HepG2 (cell line): ENCODE measurements around the gene OR1F1. TPM values are rescaled to one million over a fixed set of nuclear protein-coding genes. Genes with fewer than 3 reads are reported as not detected.

Experiments used
- AGO1 ChIP-seq: fragments of 200-400 bp; formaldehyde crosslinking; IDR thresholded peaks from 2 replicates; pipeline ENCODE4 v1.6.1; 2017; ENCODE audit warnings: mild to moderate bottlenecking, low read depth, low read length, moderate library complexity; ENCODE audit not compliant: poor library complexity, severe bottlenecking
- ATAD3A ChIP-seq: sonication (generic); formaldehyde crosslinking; IDR thresholded peaks from 2 replicates; pipeline ENCODE4 v1.4.0; 2020; ENCODE audit warnings: missing genetic modification reagents
- DPF2 ChIP-seq: sonication (generic); formaldehyde crosslinking; IDR thresholded peaks from 2 replicates; pipeline ENCODE4 v1.4.0; 2020; ENCODE audit warnings: mild to moderate bottlenecking, low read depth, missing genetic modification reagents, borderline replicate concordance
- ERF ChIP-seq: IDR thresholded peaks from 2 replicates; pipeline ENCODE4 v1.6.1; 2018; ENCODE audit warnings: missing biosample characterization, missing genetic modification reagents
- ETV5 ChIP-seq: IDR thresholded peaks from 2 replicates; pipeline ENCODE4 v1.6.1; 2018; ENCODE audit warnings: missing biosample characterization, missing genetic modification reagents, inconsistent platforms, borderline replicate concordance
- FIP1L1 ChIP-seq: fragments of 200-400 bp; formaldehyde crosslinking; IDR thresholded peaks from 2 replicates; pipeline ENCODE4 v1.6.1; 2018; ENCODE audit warnings: low read depth, mild to moderate bottlenecking, low read length, moderate library complexity, borderline replicate concordance; ENCODE audit not compliant: insufficient read depth
- GPN1 ChIP-seq: sonication (generic); formaldehyde crosslinking; IDR thresholded peaks from 2 replicates; pipeline ENCODE4 v1.5.1; 2020; ENCODE audit warnings: missing genetic modification reagents, borderline replicate concordance
- HMGA1 ChIP-seq: sonication (generic); formaldehyde crosslinking; conservative IDR thresholded peaks from 2 replicates; pipeline ENCODE4 v1.4.0; 2020; ENCODE audit warnings: missing genetic modification reagents
- JUND ChIP-seq: sonication (generic); formaldehyde crosslinking; IDR thresholded peaks from 2 replicates; pipeline ENCODE4 v1.8.0; 2022; ENCODE audit warnings: mild to moderate bottlenecking, missing genetic modification reagents
- PHF20 ChIP-seq: sonication (generic); formaldehyde crosslinking; IDR thresholded peaks from 2 replicates; pipeline ENCODE4 v1.5.0; 2020; ENCODE audit warnings: mild to moderate bottlenecking, missing genetic modification reagents
- RORA ChIP-seq: sonication (generic); formaldehyde crosslinking; IDR thresholded peaks from 2 replicates; pipeline ENCODE4 v1.5.0; 2020; ENCODE audit warnings: mild to moderate bottlenecking, missing genetic modification reagents, moderate library complexity
- SKI ChIP-seq: fragments of 450-650 bp; IDR thresholded peaks from one replicate; pipeline ENCODE4 v1.6.1; 2018; ENCODE audit warnings: mild to moderate bottlenecking; ENCODE audit not compliant: partially characterized antibody
- SMAD9 ChIP-seq: sonication (generic); formaldehyde crosslinking; IDR thresholded peaks from 2 replicates; pipeline ENCODE4 v1.5.1; 2020; ENCODE audit warnings: mild to moderate bottlenecking, missing genetic modification reagents
- SRSF1 ChIP-seq: fragments of 200-400 bp; formaldehyde crosslinking; optimal IDR thresholded peaks from 2 replicates; pipeline ENCODE3; 2017; ENCODE audit warnings: mild to moderate bottlenecking, low read depth, low read length, moderate library complexity
- SSRP1 ChIP-seq: IDR thresholded peaks from 2 replicates; pipeline ENCODE4 v1.6.1; 2016; ENCODE audit warnings: control low read depth
- TCF12 ChIP-seq, 2 experiments: fragments of 450-650 bp in 1 of 2; sonication (generic) in 1 of 2; formaldehyde crosslinking in 1 of 2; IDR thresholded peaks; 2 replicates each; pipeline versions ENCODE4 v1.6.1 to v1.8.0; 2017 to 2022; ENCODE audit warnings: antibody characterized with exemption in 1 of 2, mild to moderate bottlenecking in 1 of 2, missing genetic modification reagents in 1 of 2, moderate library complexity in 1 of 2
- ZBTB21 ChIP-seq: sonication (generic); formaldehyde crosslinking; IDR thresholded peaks from 2 replicates; pipeline ENCODE4 v1.4.0; 2020; ENCODE audit warnings: missing genetic modification reagents
- ZNF670 ChIP-seq: sonication (generic); formaldehyde crosslinking; IDR thresholded peaks from 2 replicates; pipeline ENCODE4 v1.8.0; 2022; ENCODE audit warnings: mild to moderate bottlenecking, missing genetic modification reagents, borderline replicate concordance
- ZNF761 ChIP-seq: sonication (generic); formaldehyde crosslinking; conservative IDR thresholded peaks from 2 replicates; pipeline ENCODE4 v1.4.0; 2020; ENCODE audit warnings: mild to moderate bottlenecking, missing genetic modification reagents
- polyA plus RNA-seq, 8 experiments: library from polyadenylated mRNA; depleted of rRNA in 3 of 8; stranded (reverse) in 7 of 8; unstranded in 1 of 8; fragments of >200 nt; fragmentation: Illumina TruSeq in 4 of 8; extraction: Trizol in 4 of 8; gene quantifications; 2 replicates each; pipeline versions ENCODE4 v1.2.1 to v1.2.3, GENCODE V29; 2011 to 2016; ENCODE audit warnings: low read depth in 4 of 8, missing spikeins in 1 of 8, mixed read lengths in 1 of 8; ENCODE audit not compliant: insufficient read depth in 1 of 8
- total RNA-seq, 5 experiments: library from RNA; depleted of rRNA; stranded (reverse); fragments of >200 nt; fragmentation: Illumina TruSeq; extraction: Trizol; gene quantifications; 2 replicates each; pipeline ENCODE4 v1.2.3, GENCODE V29; 2016; ENCODE audit warnings: low read depth in 1 of 5
- TF ChIP-seq, protein P1 (sequence below): IDR thresholded peaks from 2 replicates; pipeline ENCODE4 v1.6.1; 2012; ENCODE audit warnings: low read depth, low read length, improper control_type of control experiment
- TF ChIP-seq, protein P2 (sequence below): IDR thresholded peaks from 2 replicates; pipeline ENCODE4 v1.6.1; 2016
- TF ChIP-seq, protein P3 (sequence below): sonication (generic); formaldehyde crosslinking; IDR thresholded peaks from 2 replicates; pipeline ENCODE4 v1.4.0; 2020; ENCODE audit warnings: low read depth, mild to moderate bottlenecking, missing genetic modification reagents
- TF ChIP-seq, protein P4 (sequence below): sonication (generic); formaldehyde crosslinking; IDR thresholded peaks from 2 replicates; pipeline ENCODE4 v1.5.0; 2020; ENCODE audit warnings: missing genetic modification reagents, mild to moderate bottlenecking, borderline replicate concordance
- TF ChIP-seq, protein P5 (sequence below): sonication (generic); formaldehyde crosslinking; IDR thresholded peaks from 2 replicates; pipeline ENCODE4 v1.4.0; 2020; ENCODE audit warnings: missing genetic modification reagents

OR1F1 gene
- total and polyA plus RNA-seq, 2 of the 13 experiments (the other 11 are each of a cell fraction or from before 2014, with no cell fraction given): 0.90 TPM; not detected in 1

DNA sequence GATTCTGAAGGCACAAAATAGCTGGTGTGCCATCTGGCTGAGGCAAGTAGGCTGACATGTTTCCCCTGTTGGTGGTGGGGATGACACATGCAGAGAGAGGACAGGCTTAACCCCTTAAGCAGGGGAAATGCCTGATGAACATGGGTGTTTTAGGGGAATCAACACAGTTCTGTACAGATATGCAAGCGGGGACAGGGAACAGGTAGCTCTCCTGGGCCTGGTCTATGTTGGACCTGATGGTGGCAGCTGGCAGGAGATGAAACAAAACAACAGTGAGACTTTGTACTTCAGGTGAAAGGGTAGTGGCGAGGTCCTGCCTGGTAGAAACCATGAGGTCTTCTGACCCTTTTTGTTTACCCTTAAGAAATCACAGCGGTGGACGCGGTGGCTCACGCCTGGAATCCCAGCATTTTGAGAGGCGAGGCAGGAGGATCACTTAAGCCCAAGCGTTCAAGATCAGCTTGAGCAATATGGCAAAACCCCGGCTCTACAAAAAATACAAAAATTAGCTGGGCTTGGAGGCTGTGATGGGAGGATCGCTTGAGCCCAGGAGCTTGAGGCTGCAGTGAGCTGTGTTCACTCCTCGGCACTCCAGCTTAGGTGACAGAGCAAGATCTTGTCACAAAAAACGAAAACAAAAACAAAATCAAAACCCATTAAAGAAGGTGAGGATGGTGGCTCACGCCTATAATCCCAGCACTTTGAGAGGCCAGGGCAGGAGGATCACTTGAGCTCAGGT is 10.5 kb downstream of the OR1F1 start (continued):
- TF ChIP-seq SKI (peak; percentile 29), HMGA1 (CRISPR knock-in tag) (no peak), JUND (CRISPR knock-in tag) (no peak), ZBTB21 (CRISPR knock-in tag) (no peak), ZNF761 (CRISPR knock-in tag) (no peak), ERF (CRISPR knock-in tag) (peak; percentile 72), ATAD3A (no peak), AGO1 (no peak), SSRP1 (CRISPR knock-in tag) (0 out of 2 replicates have a peak, but pooled peaks have one; percentile 29), TCF12 (IDR thresholded peaks at IDR 0.05) (no peak), TCF12 (CRISPR knock-in tag; IDR thresholded peaks at IDR 0.05) (no peak), SRSF1 (no peak), SMAD9 (CRISPR knock-in tag) (no peak), ZNF670 (CRISPR knock-in tag) (no peak), GPN1 (CRISPR knock-in tag) (no peak), FIP1L1 (no peak), RORA (no peak), PHF20 (CRISPR knock-in tag) (no peak), ETV5 (CRISPR knock-in tag) (peak; percentile 21; the same call in 1 of the 2 replicates), DPF2 (CRISPR knock-in tag) (0 out of 2 replicates have a peak, but pooled peaks have one; percentile 71)
- TF ChIP-seq, protein P1, sequence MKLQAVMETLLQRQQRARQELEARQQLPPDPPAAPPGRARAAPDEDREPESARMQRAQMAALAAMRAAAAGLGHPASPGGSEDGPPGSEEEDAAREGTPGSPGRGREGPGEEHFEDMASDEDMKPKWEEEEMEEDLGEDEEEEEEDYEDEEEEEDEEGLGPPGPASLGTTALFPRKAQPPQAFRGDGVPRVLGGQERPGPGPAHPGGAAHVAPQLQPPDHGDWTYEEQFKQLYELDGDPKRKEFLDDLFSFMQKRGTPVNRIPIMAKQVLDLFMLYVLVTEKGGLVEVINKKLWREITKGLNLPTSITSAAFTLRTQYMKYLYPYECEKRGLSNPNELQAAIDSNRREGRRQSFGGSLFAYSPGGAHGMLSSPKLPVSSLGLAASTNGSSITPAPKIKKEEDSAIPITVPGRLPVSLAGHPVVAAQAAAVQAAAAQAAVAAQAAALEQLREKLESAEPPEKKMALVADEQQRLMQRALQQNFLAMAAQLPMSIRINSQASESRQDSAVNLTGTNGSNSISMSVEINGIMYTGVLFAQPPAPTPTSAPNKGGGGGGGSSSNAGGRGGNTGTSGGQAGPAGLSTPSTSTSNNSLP: no peak
- TF ChIP-seq, protein P2, sequence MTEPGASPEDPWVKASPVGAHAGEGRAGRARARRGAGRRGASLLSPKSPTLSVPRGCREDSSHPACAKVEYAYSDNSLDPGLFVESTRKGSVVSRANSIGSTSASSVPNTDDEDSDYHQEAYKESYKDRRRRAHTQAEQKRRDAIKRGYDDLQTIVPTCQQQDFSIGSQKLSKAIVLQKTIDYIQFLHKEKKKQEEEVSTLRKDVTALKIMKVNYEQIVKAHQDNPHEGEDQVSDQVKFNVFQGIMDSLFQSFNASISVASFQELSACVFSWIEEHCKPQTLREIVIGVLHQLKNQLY: 0 out of 2 replicates have a peak, but pooled peaks have one; percentile 21
- TF ChIP-seq, protein P3, sequence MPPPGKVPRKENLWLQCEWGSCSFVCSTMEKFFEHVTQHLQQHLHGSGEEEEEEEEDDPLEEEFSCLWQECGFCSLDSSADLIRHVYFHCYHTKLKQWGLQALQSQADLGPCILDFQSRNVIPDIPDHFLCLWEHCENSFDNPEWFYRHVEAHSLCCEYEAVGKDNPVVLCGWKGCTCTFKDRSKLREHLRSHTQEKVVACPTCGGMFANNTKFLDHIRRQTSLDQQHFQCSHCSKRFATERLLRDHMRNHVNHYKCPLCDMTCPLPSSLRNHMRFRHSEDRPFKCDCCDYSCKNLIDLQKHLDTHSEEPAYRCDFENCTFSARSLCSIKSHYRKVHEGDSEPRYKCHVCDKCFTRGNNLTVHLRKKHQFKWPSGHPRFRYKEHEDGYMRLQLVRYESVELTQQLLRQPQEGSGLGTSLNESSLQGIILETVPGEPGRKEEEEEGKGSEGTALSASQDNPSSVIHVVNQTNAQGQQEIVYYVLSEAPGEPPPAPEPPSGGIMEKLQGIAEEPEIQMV (CRISPR knock-in tag): no peak
- TF ChIP-seq, protein P4, sequence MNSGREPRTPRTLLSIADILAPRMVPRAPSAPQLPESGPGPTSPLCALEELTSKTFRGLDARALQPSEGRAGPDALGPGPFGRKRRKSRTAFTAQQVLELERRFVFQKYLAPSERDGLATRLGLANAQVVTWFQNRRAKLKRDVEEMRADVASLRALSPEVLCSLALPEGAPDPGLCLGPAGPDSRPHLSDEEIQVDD (CRISPR knock-in tag): no peak
- TF ChIP-seq, protein P5, sequence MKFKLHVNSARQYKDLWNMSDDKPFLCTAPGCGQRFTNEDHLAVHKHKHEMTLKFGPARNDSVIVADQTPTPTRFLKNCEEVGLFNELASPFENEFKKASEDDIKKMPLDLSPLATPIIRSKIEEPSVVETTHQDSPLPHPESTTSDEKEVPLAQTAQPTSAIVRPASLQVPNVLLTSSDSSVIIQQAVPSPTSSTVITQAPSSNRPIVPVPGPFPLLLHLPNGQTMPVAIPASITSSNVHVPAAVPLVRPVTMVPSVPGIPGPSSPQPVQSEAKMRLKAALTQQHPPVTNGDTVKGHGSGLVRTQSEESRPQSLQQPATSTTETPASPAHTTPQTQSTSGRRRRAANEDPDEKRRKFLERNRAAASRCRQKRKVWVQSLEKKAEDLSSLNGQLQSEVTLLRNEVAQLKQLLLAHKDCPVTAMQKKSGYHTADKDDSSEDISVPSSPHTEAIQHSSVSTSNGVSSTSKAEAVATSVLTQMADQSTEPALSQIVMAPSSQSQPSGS (CRISPR knock-in tag): 0 out of 2 replicates have a peak, but pooled peaks have one; percentile 40
